ENCODE data around the gene ENAM.
"Not testable (repeated sequence)": the region's sequence is repeated elsewhere in the genome, so short reads cannot be mapped to it uniquely, and the experiment has no call there.

The ENAM gene

DNA sequence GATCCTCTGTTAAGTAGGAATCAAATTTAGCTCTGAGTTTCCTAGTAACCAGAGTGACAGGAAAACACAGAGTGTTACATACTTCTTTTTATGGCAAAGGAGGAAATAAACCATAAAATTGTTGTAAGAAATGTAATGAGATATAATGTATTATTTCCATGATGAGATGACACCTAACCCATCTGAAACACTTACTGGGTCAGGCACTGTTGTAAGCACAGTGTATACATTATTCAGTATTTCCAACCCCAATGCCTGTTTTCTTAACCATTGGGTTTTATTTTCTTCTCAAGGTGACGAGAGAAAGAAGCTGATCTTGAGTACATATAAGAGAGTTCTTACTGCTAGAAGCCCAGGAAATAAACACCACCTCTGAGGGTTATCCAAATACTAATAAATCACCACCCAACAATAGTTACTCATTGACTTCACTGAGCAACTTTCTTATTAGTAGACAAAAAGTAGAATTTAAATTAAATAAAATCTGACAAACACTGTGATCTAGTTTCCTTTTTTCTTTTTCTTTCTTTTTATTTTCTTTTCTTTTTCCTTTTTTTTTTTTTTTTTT lies 4.2 kb upstream of the ENAM start:
- DNase-seq (ENCODE audit: low read depth) = no peak

DNA sequence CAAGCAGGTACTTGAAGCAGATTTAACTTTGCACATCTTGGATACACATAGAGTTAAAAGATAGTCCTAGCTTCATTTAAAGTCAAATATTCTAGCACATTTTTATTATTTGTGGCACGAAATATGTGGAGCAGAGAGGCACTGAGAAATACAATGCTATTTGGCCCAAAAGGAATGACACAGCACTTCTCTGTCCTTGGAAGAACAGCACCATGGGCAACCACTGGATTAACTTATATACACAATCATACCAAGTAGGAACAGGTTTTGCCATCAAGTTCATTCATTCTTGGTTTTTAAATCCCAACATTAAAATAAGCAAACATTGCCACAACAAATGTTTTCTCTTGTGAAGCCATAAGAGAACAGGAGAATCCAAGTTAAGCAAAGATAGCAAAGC lies 924 bp upstream of the ENAM start:
- peak; percentile 8 for DNase-seq (ENCODE audit: low read depth)

DNA sequence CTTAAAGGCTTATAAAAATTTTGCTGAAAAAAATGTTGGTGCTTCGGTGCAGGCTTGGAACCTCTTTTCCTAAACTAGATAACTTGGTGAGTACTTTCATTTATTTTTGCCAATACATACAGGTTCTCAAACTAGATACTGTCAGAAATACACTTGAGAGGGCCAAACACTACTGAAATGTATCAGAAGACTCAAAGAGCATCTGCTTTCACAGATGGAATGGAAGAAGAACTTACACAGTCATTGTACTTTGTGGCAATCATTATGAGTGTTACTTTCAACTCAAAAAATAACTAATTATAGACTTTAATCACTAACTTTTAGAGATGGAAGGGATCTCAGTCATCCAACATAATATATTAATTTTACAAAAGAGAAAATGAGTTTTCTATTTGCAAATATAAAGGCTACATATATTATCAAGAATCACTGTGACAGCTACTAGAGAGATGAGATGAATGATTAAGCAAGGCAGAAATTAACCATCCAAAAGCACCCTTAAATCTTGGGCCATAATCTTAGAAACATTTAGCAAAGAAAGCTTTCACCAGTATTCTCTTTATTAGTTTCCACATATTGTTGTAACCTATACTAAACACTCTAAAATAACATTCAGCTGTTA lies 1.0 kb downstream of the ENAM start:
- no peak for DNase-seq (ENCODE audit: low read depth)

DNA sequence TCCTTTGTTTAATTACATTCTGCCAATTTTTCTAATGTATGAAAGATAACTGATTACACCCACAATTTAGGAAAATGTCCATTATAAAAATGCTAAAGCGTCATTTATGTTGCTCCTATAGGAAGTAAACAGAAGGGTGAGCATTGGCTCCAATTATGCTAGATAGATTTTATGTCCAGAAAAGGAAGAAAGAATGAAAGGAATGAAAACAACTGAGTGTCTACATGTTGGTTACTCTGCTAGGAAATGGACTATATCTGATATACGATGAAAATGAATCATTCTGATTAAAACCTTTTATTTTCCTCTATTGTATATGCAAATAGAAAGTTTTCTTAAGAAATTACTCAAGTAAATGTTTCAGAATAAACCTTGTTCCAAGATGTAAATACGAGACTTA lies 1.6 kb downstream of the ENAM start:
- DNase-seq (ENCODE audit: low read depth) = no peak

GRCh38 chr4:70632028-70632427 lies 3.5 kb downstream of the ENAM start:
- DNase-seq (ENCODE audit: low read depth) = no peak

DNA sequence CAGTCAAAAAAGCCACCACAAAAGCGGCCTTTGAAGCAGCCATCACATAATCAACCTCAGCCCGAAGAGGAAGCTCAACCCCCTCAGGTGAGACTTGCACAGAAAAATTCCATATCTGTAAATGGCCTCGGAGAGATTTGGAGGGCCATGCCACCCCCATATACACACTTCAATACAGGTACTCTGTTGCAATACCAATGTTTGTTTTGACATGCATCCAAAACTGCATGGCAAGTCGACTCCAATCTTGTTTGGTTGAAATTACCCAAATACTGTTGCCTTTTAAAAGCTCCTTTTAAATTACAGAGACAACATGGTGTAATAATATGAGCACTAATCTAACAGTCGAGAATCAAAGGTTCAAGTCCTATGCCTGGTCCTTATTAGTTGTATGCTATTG lies 5.9 kb downstream of the ENAM start:
- no peak for DNase-seq (ENCODE audit: low read depth)

- no peak for DNase-seq (ENCODE audit: low read depth)
These were observed 8.8 kb downstream of the ENAM start for GRCh38 chr4:70637239-70637913.

GRCh38 chr4:70640192-70640591 lies 11.6 kb downstream of the ENAM start:
- no peak for DNase-seq (ENCODE audit: low read depth)

- not testable (repeated sequence) for DNase-seq (ENCODE audit: low read depth)
These were observed 22.2 kb downstream of the ENAM start for GRCh38 chr4:70650741-70651140.

GRCh38 chr4:70651864-70652506 lies 23.4 kb downstream of the ENAM start:
- DNase-seq (ENCODE audit: low read depth) = peak; percentile 15

DNA sequence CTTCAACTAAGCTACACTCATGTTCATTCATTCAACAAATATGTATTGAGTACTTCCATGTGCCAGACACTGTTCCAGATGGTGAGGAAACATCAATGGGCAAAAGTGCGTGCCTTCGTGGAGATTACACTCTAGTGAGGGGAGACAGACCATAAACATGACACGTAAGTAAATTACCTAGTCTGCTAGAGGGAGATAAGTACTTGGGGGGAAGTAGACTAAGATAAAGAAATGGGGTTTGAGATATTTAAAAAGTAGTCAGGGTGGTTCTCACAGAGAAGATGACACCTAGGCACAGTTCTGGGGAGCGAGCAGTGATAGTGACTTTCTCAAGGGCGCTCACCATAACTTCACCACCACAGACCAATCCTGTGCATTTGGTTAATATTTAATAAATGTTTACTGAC lies 26.1 kb downstream of the ENAM start:
- DNase-seq (ENCODE audit: low read depth) = no peak

GRCh38 chr4:70657326-70657725 lies 28.8 kb downstream of the ENAM start:
- DNase-seq (ENCODE audit: low read depth) = no peak

- DNase-seq (ENCODE audit: low read depth) = no peak
These were observed 29.9 kb downstream of the ENAM start for GRCh38 chr4:70658418-70658817.

- no peak for DNase-seq (ENCODE audit: low read depth)
These were observed 31.6 kb downstream of the ENAM start for GRCh38 chr4:70660106-70660505.

- DNase-seq (ENCODE audit: low read depth) = not testable (repeated sequence)
These were observed 32.9 kb downstream of the ENAM start for GRCh38 chr4:70661309-70661922.

DNA sequence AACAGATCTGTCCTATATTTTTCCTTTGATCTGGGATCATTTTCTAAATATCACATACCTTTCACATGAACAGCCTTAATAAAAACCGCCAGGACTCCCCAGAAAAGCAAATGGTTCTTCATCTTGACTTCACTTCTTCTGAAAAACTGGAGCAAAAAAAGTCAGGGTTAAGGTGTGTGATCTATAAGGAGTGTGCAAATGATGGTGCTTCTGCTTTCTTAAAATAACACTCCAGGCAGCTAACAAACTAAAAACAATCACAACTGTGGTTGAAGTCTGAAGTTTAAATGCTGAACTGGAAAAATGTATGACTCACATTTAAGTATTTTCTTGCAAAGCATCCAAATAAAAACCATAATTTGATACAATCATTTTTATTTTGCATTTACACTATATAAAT lies 37.8 kb downstream of the ENAM start, which contains the start of gene JCHAIN:
JCHAIN (minus strand) TSS at position 140 of the 400 bp plus-strand sequence; CDS start at position 122, 18 bp downstream.
- DNase-seq (ENCODE audit: low read depth) = no peak

- no peak for DNase-seq (ENCODE audit: low read depth)
These were observed 39.4 kb downstream of the ENAM start for GRCh38 chr4:70667740-70668535.

DNA sequence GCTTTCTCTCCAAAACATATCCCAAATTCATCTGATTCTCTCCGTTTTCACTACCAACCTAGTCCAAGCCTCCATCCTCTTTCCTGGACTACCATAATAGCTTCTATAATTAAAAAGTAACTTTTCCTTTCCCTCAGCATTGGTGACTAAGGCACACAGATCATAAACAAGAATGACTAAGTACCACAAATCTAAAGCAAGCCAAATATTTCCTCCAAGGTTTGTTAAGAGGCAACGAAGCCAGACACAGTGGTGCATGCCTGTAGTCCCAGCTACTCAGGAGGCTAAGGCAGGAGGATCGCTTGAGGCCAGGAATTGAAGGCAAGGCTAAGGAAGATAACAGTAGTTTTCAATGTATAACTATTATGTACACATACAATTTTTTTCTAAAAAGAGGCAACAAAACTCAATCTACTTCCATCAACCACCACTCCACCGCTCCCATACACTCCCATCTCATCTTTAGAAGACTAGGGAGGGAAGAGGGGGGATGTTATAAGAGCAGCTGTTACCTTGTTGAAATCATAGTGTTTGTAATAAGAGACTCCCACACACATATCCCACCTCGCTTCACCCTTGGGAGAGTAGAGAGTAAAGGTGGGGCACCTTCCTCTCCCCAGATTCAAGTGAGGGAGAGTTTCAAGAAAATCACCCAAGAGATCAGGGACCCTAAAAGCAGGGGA lies 41.9 kb downstream of the ENAM start:
- DNase-seq (ENCODE audit: low read depth) = no peak

GRCh38 chr4:70671091-70671490 lies 42.5 kb downstream of the ENAM start:
- DNase-seq (ENCODE audit: low read depth) = no peak

GRCh38 chr4:70674191-70674590 lies 45.6 kb downstream of the ENAM start:
- DNase-seq (ENCODE audit: low read depth) = no peak

GRCh38 chr4:70674731-70675130 lies 46.2 kb downstream of the ENAM start:
- no peak for DNase-seq (ENCODE audit: low read depth)
